GM10248 (cell line): Measurements from ENCODE around the gene TRIM34.

ENCODE experiments used
- CTCF ChIA-PET: fragments of 300-600 bp; sonication (Branson Sonifier 250); formaldehyde crosslinking; extraction: SDS; loops from one replicate; lab custom pipeline; 2021; ENCODE audit warnings: antibody characterized with exemption; lab: Yijun Ruan, JAX
- POLR2A ChIA-PET: fragments of 350-650 bp; sonication (Branson Sonifier 250); formaldehyde crosslinking; extraction: SDS; loops from one replicate; lab custom pipeline; 2020; ENCODE audit warnings: antibody characterized with exemption; lab: Yijun Ruan, JAX
- DNase-seq: peaks from one replicate; pipeline ENCODE4 v3.0.0; 2012; ENCODE audit errors: extremely low spot score
- CTCF ChIP-seq: IDR thresholded peaks from 2 replicates; pipeline ENCODE4 v1.5.1; 2012; ENCODE audit warnings: mild to moderate bottlenecking, low read depth; ENCODE audit errors: extremely low read depth, missing control alignments, control extremely low read depth

The TRIM34 gene

GRCh38 chr11:5618807-5619206 lies 6.0 kb upstream of the TRIM34 start:
- ChIA-PET CTCF (interaction anchor here (1.0 to 1.4 kb wide), 3 partner anchors 14 to 65 kb away, joined by 3 to 4 read pairs (median 4); no protein-coding TSS in a partner anchor), POLR2A (no interaction called here)
- DNase-seq = no peak
- no peak for TF ChIP-seq CTCF

DNA sequence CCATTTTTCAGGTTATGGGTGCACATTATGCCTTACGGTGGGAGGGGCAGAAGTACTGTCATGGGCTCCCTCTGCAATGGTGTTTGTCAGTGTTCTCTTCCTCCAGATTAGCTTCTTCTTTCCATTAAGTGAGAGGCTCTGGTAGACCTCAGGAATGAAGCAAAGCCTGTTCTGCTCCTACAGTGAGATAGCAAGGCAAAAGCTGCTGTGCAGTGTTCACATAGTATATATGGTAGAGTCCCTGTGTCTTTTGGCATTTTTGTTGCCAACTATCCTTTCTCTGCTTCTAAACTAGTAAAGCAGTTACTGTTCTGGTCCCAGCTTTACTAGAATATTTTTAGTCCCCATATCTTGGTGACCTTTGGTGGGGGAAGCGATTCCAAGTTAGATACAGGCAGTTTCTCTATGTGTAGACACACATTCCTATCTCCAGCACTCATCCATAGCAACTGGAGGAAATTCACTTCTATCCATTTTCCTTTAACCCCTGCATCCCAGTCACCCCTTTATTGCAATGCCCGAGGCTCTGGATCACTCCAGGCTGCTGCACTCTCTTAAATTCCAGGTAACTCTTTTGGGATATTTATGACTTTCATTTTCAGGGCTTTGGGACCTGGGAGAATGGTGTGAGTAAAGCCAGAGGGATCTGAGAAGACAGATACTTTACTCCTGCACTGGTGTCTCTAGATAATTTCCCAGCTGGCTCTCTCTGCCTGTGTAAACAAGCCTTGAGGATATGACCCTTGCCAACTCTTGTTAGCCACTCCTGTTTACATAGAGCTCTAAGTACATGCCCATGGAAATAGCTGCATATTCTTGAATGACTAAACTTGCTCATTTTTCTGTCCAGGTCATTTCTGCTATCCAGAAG lies 3.9 kb upstream of the TRIM34 start:
- no peak for DNase-seq
- no peak for TF ChIP-seq CTCF
- CTCF ChIA-PET = interaction anchor here (1.0 to 1.3 kb wide), 3 partner anchors 15 to 64 kb away, joined by 3 to 4 read pairs (median 3); partner anchors contain the start of gene TRIM5
- POLR2A ChIA-PET = no interaction called here

- CTCF ChIA-PET = interaction anchor here (1.2 to 1.3 kb wide), 2 partner anchors 22 to 63 kb away, joined by 3 to 4 read pairs; partner anchors contain the start of gene TRIM5
- no peak for DNase-seq
- no peak for TF ChIP-seq CTCF
- POLR2A ChIA-PET = no interaction called here
These were observed 3.2 kb upstream of the TRIM34 start for GRCh38 chr11:5621580-5621979.

GRCh38 chr11:5622802-5623201 lies 2.0 kb upstream of the TRIM34 start:
- DNase-seq = no peak
- TF ChIP-seq CTCF = no peak
- ChIA-PET CTCF (interaction anchor here (0.9 kb wide), 1 partner anchor 9 kb away, joined by 4 read pairs; no protein-coding TSS in a partner anchor), POLR2A (no interaction called here)

DNA sequence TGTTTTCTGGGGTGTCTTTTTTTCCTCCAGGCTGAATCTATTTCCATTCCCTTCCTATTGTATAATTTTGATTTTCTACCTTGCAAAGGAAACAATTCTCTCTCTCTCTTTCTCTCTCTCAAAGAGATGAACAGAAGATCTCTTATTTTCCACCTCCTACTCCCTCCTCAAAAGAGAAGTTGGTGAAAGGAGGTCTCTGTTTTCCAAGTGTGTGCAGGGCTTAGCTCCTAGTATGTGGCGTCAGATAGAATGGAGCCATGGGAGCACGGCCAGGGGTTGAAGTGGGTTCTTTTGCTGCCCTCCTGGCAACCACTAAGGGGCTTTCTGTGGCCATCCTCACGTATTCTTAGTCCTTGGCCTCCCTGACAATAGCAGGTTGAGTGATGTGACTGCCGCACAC lies 480 bp downstream of the TRIM34 start:
- no peak for DNase-seq
- ChIA-PET CTCF (interaction anchor here (0.9 to 2.1 kb wide), 3 partner anchors 13 to 70 kb away, joined by 3 to 13 read pairs (median 3); no protein-coding TSS in a partner anchor), POLR2A (no interaction called here)
- TF ChIP-seq CTCF = no peak

DNA sequence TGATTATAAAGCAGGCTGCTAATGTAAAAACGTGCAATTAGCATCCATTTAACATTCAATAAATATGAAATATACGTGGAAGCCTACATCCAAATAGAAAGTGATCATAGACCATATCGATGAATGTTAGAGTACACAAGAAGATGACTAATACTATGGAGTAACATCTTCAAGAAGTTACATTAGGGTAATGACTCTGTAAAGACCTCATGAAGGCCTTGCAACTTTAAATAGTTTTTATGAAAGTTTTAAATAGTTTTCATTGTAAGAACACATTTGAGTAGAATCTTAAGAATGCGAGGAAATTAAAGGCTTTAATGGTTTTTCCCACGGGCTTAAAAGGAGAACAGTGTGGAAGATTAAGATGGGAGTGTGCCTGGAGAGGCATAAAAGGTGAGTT lies 1.4 kb downstream of the TRIM34 start:
- ChIA-PET POLR2A (no interaction called here), CTCF (interaction anchor here (2.1 kb wide), 1 partner anchor 25 kb away, joined by 13 read pairs; no protein-coding TSS in a partner anchor)
- no peak for DNase-seq
- no peak for TF ChIP-seq CTCF
